Stimulated activated CD8-positive, alpha-beta memory T cell treated with anti-CD3 and anti-CD28 coated beads, Interleukin-4, amount 100 ng/mL, for 4 hours (primary cell): Measurements from ENCODE around the gene TTC13.

ENCODE experiments used
- DNase-seq, 2 donors: peaks; one replicate each; pipeline ENCODE4 v3.0.0-alpha.2; 2020; ENCODE audit warnings: low read depth in 2 of 2, low spot score in 1 of 2

TTC13 gene

GRCh38 chr1:230909974-230910754 is 68.5 kb downstream of the TTC13 start:
- no peak for DNase-seq

GRCh38 chr1:230907472-230908205 is 71.0 kb downstream of the TTC13 start:
- no peak for DNase-seq

- DNase-seq: no peak
Observed at GRCh38 chr1:230906226-230906625, 72.4 kb downstream of the TTC13 start.

GRCh38 chr1:230905733-230906132 is 72.9 kb downstream of the TTC13 start:
- no peak for DNase-seq

- no peak for DNase-seq
Observed at GRCh38 chr1:230902349-230902923, 76.2 kb downstream of the TTC13 start.

- no peak for DNase-seq
Observed at GRCh38 chr1:230901671-230902070, 77.0 kb downstream of the TTC13 start.

GRCh38 chr1:230900984-230901383 is 77.7 kb downstream of the TTC13 start:
- no peak for DNase-seq

GRCh38 chr1:230899841-230900251 is 78.8 kb downstream of the TTC13 start:
- no peak for DNase-seq

- DNase-seq: no peak
Observed at GRCh38 chr1:230898748-230899147, 79.9 kb downstream of the TTC13 start.

GRCh38 chr1:230898144-230898543 is 80.5 kb downstream of the TTC13 start:
- DNase-seq: no peak

GRCh38 chr1:230896779-230897178 is 81.9 kb downstream of the TTC13 start:
- DNase-seq: no peak

- DNase-seq: no peak
Observed at GRCh38 chr1:230895452-230895851, 83.2 kb downstream of the TTC13 start.

GRCh38 chr1:230894664-230895063 is 84.0 kb downstream of the TTC13 start:
- DNase-seq: no peak

GRCh38 chr1:230894032-230894431 is 84.6 kb downstream of the TTC13 start:
- no peak for DNase-seq

GRCh38 chr1:230892018-230892491 is 86.6 kb downstream of the TTC13 start:
- DNase-seq: no peak

- DNase-seq: no peak
Observed at GRCh38 chr1:230891413-230891812, 87.2 kb downstream of the TTC13 start.

- DNase-seq: no peak
Observed at GRCh38 chr1:230884646-230885045, 94.0 kb downstream of the TTC13 start.

- no peak for DNase-seq
Observed at GRCh38 chr1:230883967-230884366, 94.7 kb downstream of the TTC13 start.

- no peak for DNase-seq
Observed at GRCh38 chr1:230879778-230880177, 98.9 kb downstream of the TTC13 start.

GRCh38 chr1:230878591-230878990 is 100.1 kb downstream of the TTC13 start:
- no peak for DNase-seq

GRCh38 chr1:230877924-230878590 is 100.6 kb downstream of the TTC13 start:
- no peak for DNase-seq
